Cardiac muscle cell (in vitro differentiated cells and primary cell): ENCODE measurements around the gene SLC35E2B. TPM values are rescaled to one million over a fixed set of nuclear protein-coding genes. Genes with fewer than 3 reads are reported as not detected.
A peak's percentile ranks its signal among the peaks of the same experiment; 100 is the strongest.
"Not testable (repeated sequence)": the region's sequence is repeated elsewhere in the genome, so short reads cannot be mapped to it uniquely, and the experiment has no call there.

ENCODE experiments used
- DNase-seq, 2 donors: peaks; one replicate each; pipeline versions ENCODE4 v3.0.0 to v3.0.0-alpha.2; 2010 to 2017; ENCODE audit warnings: low read depth in 1 of 2, low spot score in 1 of 2
- H3K27ac ChIP-seq: fragments of 200-600 bp; sonication (generic); 2 replicates; pipeline ENCODE4 v1.5.1; 2016
- H3K27me3 ChIP-seq: fragments of 200-600 bp; sonication (generic); 2 replicates; pipeline ENCODE4 v1.6.0; 2016; ENCODE audit warnings: control low read depth
- H3K36me3 ChIP-seq: fragments of 200-600 bp; sonication (generic); 2 replicates; pipeline ENCODE4 v1.5.1; 2016; ENCODE audit warnings: control low read depth
- H3K4me1 ChIP-seq: fragments of 200-600 bp; sonication (generic); 2 replicates; pipeline ENCODE4 v1.8.1; 2017; ENCODE audit warnings: low read depth, mild to moderate bottlenecking, mixed run types
- H3K4me3 ChIP-seq: fragments of 200-600 bp; sonication (generic); 2 replicates; pipeline ENCODE4 v1.5.1; 2016; ENCODE audit warnings: mild to moderate bottlenecking
- H3K9me3 ChIP-seq: fragments of 200-600 bp; sonication (generic); 2 replicates; pipeline ENCODE4 v1.5.1; 2017; ENCODE audit warnings: low read depth, mild to moderate bottlenecking, control low read depth
- polyA plus RNA-seq: library from polyadenylated mRNA; unstranded; fragments of >200 nt; fragmentation: Nextera tagmentation; extraction: Ambion mirVana; gene quantifications from 2 replicates; pipeline ENCODE4 v1.2.1, GENCODE V29; 2016
- total RNA-seq: library from RNA; depleted of rRNA; stranded (reverse); fragments of >200 nt; gene quantifications from 2 replicates; pipeline ENCODE4 v1.2.3, GENCODE V29; 2016
- TF ChIP-seq, protein P1 (sequence below): IDR thresholded peaks from 2 replicates; pipeline ENCODE4 v1.5.1; 2012; ENCODE audit warnings: low read depth, mild to moderate bottlenecking, low read length

SLC35E2B gene
- total and polyA plus RNA-seq, 2 experiments from 2014 or later, result 30.7 to 74.6 TPM

DNA sequence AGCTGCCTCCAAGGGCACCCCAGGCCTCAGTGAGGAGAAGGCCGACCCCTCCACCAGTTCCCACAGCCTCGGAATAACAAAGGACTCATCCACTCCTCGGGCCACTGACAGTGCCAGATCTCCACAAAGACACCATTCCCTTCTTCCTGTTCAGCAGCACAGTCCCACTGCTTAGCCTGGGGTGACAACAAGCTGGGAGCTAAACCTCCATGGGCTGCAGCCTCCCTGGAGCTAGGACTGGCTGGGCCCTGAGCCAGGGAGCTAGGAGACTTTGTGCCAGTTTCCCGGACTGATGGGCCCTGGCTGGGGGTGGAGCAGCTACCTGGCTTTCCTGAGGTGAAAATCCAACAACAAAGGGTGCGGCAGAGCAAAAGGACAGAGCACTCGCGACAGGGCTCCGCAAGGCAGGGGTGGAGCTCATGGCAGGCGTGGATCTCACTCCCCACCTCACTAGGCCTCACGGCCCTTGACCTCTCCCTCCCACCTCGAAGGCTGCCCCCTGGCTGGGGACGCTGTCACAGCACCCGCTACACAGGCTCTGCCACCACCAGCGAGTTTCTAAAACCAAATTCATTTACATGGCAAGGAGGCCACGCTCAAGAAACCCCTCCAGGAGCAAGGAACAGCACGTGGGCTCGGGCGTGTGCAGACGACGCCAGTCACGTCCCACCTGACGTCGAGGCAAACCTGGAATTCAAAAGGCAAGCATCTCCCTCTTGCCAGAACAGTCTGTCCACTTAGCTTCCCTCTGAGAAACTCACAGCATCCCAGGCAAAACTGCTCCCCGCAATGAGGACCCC is 13.8 kb downstream of the SLC35E2B start:
- Histone ChIP-seq H3K27me3 (no peaks in the 10 kb centered on the region), H3K4me1 (peaks cover 2% of the 10 kb centered on the region), H3K9me3 (no peaks in the 10 kb centered on the region), H3K4me3 (no peak overlapping the region), H3K36me3 (no peaks in the 10 kb centered on the region), H3K27ac (peak overlapping the region; percentile 40)
- TF ChIP-seq, protein P1, sequence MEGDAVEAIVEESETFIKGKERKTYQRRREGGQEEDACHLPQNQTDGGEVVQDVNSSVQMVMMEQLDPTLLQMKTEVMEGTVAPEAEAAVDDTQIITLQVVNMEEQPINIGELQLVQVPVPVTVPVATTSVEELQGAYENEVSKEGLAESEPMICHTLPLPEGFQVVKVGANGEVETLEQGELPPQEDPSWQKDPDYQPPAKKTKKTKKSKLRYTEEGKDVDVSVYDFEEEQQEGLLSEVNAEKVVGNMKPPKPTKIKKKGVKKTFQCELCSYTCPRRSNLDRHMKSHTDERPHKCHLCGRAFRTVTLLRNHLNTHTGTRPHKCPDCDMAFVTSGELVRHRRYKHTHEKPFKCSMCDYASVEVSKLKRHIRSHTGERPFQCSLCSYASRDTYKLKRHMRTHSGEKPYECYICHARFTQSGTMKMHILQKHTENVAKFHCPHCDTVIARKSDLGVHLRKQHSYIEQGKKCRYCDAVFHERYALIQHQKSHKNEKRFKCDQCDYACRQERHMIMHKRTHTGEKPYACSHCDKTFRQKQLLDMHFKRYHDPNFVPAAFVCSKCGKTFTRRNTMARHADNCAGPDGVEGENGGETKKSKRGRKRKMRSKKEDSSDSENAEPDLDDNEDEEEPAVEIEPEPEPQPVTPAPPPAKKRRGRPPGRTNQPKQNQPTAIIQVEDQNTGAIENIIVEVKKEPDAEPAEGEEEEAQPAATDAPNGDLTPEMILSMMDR, result peak; percentile 41
- DNase-seq, result peak in 1 of 2 donors; percentile 7

- no peak for DNase-seq
- H3K36me3 ChIP-seq, result no peaks in the 10 kb centered on the region
- peak overlapping the region; percentile 40 for H3K27ac ChIP-seq
- no peaks in the 10 kb centered on the region for H3K4me1 ChIP-seq
- H3K27me3 ChIP-seq, result no peaks in the 10 kb centered on the region
- TF ChIP-seq, protein P1, result no peak
- H3K4me3 ChIP-seq, result no peak overlapping the region
- no peaks in the 10 kb centered on the region for H3K9me3 ChIP-seq
Observed at GRCh38 chr1:1677718-1678580, 14.6 kb downstream of the SLC35E2B start.

- DNase-seq, H3K9me3 ChIP-seq, H3K27ac ChIP-seq, H3K4me3 ChIP-seq, H3K27me3 ChIP-seq, H3K4me1 ChIP-seq, H3K36me3 ChIP-seq: not testable (repeated sequence)
Observed at GRCh38 chr1:1676087-1676486, 16.5 kb downstream of the SLC35E2B start.

- DNase-seq, H3K4me3 ChIP-seq, H3K27ac ChIP-seq, H3K36me3 ChIP-seq, H3K27me3 ChIP-seq, H3K9me3 ChIP-seq, H3K4me1 ChIP-seq: not testable (repeated sequence)
Observed at GRCh38 chr1:1675218-1675617, 17.4 kb downstream of the SLC35E2B start.

GRCh38 chr1:1674806-1675205 is 17.8 kb downstream of the SLC35E2B start:
- H3K27me3 ChIP-seq, H3K27ac ChIP-seq: not testable (repeated sequence)

GRCh38 chr1:1672181-1672965 is 20.2 kb downstream of the SLC35E2B start:
- no peak for DNase-seq
- TF ChIP-seq, protein P1, result no peak

More at GRCh38 chr1:1674806-1675205, 17.8 kb downstream of the SLC35E2B start:
- DNase-seq, H3K4me1 ChIP-seq, H3K36me3 ChIP-seq, H3K9me3 ChIP-seq, H3K4me3 ChIP-seq: not testable (repeated sequence)

More at GRCh38 chr1:1672181-1672965, 20.2 kb downstream of the SLC35E2B start:
- H3K4me1 ChIP-seq, result no peaks in the 10 kb centered on the region
- H3K9me3 ChIP-seq, result no peaks in the 10 kb centered on the region
- H3K27me3 ChIP-seq, result no peaks in the 10 kb centered on the region
- no peak overlapping the region for H3K27ac ChIP-seq
- peaks cover 11% of the 10 kb centered on the region for H3K36me3 ChIP-seq
- no peak overlapping the region for H3K4me3 ChIP-seq
